Smooth muscle cell (in vitro differentiated cells): ENCODE data around the gene EBP. TPM values are rescaled to one million over a fixed set of nuclear protein-coding genes. Genes with fewer than 3 reads are reported as not detected.

Source experiments
- DNase-seq: peaks from one replicate; lab custom pipeline; 2025; ENCODE audit not compliant: unreplicated experiment; lab: John Stamatoyannopoulos, UW
- H2AFZ ChIP-seq: fragments of 200-600 bp; sonication (generic); 2 replicates; pipeline ENCODE4 v1.6.0; 2016; ENCODE audit warnings: antibody characterized with exemption, low read depth, mild to moderate bottlenecking
- H3F3A ChIP-seq: fragments of 200-600 bp; sonication (generic); 2 replicates; pipeline ENCODE4 v1.6.0; 2017; ENCODE audit warnings: antibody characterized with exemption, low read depth
- H3K27ac ChIP-seq: fragments of 200-600 bp; sonication (generic); 2 replicates; pipeline ENCODE4 v1.5.1; 2016; ENCODE audit warnings: low read depth, mild to moderate bottlenecking
- H3K27me3 ChIP-seq: fragments of 200-600 bp; sonication (generic); 2 replicates; pipeline ENCODE4 v1.6.1; 2016; ENCODE audit warnings: low read depth, mild to moderate bottlenecking
- H3K36me3 ChIP-seq: fragments of 200-600 bp; sonication (generic); 2 replicates; pipeline ENCODE4 v1.5.1; 2016; ENCODE audit warnings: low read depth
- H3K4me1 ChIP-seq: fragments of 200-600 bp; sonication (generic); 2 replicates; pipeline ENCODE4 v1.5.1; 2016; ENCODE audit warnings: low read depth
- H3K4me2 ChIP-seq: fragments of 200-600 bp; sonication (generic); 2 replicates; pipeline ENCODE4 v1.6.0; 2016; ENCODE audit warnings: mild to moderate bottlenecking
- H3K4me3 ChIP-seq: fragments of 200-600 bp; sonication (generic); 2 replicates; pipeline ENCODE4 v1.5.1; 2016; ENCODE audit warnings: mild to moderate bottlenecking
- H3K79me2 ChIP-seq: fragments of 200-600 bp; sonication (generic); 2 replicates; pipeline ENCODE4 v1.6.0; 2016; ENCODE audit warnings: low read depth, mild to moderate bottlenecking
- H3K9ac ChIP-seq: fragments of 200-600 bp; sonication (generic); 2 replicates; pipeline ENCODE4 v1.6.0; 2016; ENCODE audit warnings: low read depth
- H3K9me3 ChIP-seq: fragments of 200-600 bp; sonication (generic); replicated peaks from 2 replicates; pipeline ENCODE4 v1.5.1; 2016; ENCODE audit warnings: low read depth
- H4K20me1 ChIP-seq: fragments of 200-600 bp; sonication (generic); 2 replicates; pipeline ENCODE4 v1.6.0; 2016; ENCODE audit warnings: low read depth
- WGBS: methylation state at CpG from one replicate; pipeline ENCODE4 v1.1.7; 2016; ENCODE audit warnings: low lambda C conversion rate; 5-methylcytosine and 5-hydroxymethylcytosine counted together
- polyA plus RNA-seq: library from polyadenylated mRNA; unstranded; fragments of >200 nt; fragmentation: Nextera tagmentation; extraction: Ambion mirVana; gene quantifications from 2 replicates; pipeline ENCODE4 v1.2.1, GENCODE V29; 2016
- total RNA-seq: library from RNA; depleted of rRNA; stranded (reverse); fragments of >200 nt; gene quantifications from 2 replicates; pipeline ENCODE4 v1.2.3, GENCODE V29; 2014
- TF ChIP-seq, protein P1 (sequence below): fragments of 200-600 bp; sonication (generic); IDR thresholded peaks from 2 replicates; pipeline ENCODE4 v1.5.1; 2017; ENCODE audit warnings: borderline replicate concordance, mild to moderate bottlenecking, antibody characterized with exemption; ENCODE audit not compliant: insufficient read depth, poor library complexity, severe bottlenecking

EBP gene
- total and polyA plus RNA-seq, 2 experiments from 2014 or later = 63.0 to 85.5 TPM

DNA sequence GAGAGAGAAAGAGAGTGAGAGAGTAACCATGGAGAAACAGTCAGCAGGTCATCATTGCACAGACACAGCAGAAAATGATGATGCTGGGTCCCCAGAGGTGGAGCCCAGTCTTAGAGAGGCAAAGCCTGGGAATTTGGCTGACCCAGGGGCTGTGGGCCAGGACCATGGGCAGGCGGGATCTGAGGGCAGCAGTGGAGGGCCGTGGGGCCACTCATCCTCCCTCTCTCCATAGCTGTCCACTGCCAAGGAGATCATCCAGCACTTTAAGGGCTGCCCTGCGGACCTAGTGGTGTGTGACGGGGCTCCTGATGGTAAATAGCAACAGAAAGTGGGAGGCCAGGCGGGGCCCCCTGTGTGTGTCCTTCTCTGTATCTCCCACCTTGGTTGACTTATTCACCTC is 42.8 kb upstream of the EBP start:
- 81% methylated on average over 5 of the region's 5 CpGs for WGBS
- H3K9me3 ChIP-seq = no peaks in the 10 kb centered on the region
- no peak overlapping the region for H2AFZ ChIP-seq
- no peaks in the 10 kb centered on the region for H3F3A ChIP-seq
- no peaks in the 10 kb centered on the region for H4K20me1 ChIP-seq
- DNase-seq = no peak
- H3K9ac ChIP-seq = no peak overlapping the region
- H3K4me1 ChIP-seq = no peaks in the 10 kb centered on the region
- H3K79me2 ChIP-seq = peaks cover 23% of the 10 kb centered on the region
- H3K4me3 ChIP-seq = no peak overlapping the region
- TF ChIP-seq, protein P1, sequence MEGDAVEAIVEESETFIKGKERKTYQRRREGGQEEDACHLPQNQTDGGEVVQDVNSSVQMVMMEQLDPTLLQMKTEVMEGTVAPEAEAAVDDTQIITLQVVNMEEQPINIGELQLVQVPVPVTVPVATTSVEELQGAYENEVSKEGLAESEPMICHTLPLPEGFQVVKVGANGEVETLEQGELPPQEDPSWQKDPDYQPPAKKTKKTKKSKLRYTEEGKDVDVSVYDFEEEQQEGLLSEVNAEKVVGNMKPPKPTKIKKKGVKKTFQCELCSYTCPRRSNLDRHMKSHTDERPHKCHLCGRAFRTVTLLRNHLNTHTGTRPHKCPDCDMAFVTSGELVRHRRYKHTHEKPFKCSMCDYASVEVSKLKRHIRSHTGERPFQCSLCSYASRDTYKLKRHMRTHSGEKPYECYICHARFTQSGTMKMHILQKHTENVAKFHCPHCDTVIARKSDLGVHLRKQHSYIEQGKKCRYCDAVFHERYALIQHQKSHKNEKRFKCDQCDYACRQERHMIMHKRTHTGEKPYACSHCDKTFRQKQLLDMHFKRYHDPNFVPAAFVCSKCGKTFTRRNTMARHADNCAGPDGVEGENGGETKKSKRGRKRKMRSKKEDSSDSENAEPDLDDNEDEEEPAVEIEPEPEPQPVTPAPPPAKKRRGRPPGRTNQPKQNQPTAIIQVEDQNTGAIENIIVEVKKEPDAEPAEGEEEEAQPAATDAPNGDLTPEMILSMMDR = no peak
- no peak overlapping the region for H3K4me2 ChIP-seq
- peaks cover 4% of the 10 kb centered on the region for H3K36me3 ChIP-seq
- no peak overlapping the region for H3K27ac ChIP-seq
- no peaks in the 10 kb centered on the region for H3K27me3 ChIP-seq

DNA sequence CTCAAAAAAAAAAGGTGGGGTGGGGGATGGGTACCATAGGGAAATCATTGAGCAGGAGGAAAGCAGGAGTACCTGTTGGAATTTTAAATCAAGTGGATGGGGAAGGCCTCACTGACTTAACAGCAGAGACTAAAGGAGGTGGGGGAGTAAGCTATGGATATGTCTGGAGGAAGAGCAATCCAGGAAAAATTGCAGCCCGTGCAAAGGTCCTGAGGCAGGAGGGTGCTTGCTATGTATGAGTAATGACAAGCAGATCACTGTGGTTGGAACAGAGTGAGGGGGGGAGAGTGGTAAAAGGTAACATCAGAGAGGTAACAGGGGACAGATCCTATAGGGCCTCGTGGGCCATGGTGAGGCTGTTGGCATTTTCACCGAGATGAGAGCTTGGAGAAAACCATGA is 41.5 kb upstream of the EBP start:
- no peaks in the 10 kb centered on the region for H3F3A ChIP-seq
- no peak overlapping the region for H3K4me2 ChIP-seq
- peaks cover 4% of the 10 kb centered on the region for H3K36me3 ChIP-seq
- H3K9ac ChIP-seq = no peak overlapping the region
- H3K4me1 ChIP-seq = no peaks in the 10 kb centered on the region
- WGBS = 86% methylated on average over 3 of the region's 3 CpGs
- H3K27me3 ChIP-seq = no peaks in the 10 kb centered on the region
- no peak overlapping the region for H3K4me3 ChIP-seq
- peaks cover 17% of the 10 kb centered on the region for H3K79me2 ChIP-seq
- no peaks in the 10 kb centered on the region for H4K20me1 ChIP-seq
- TF ChIP-seq, protein P1 = no peak
- no peak overlapping the region for H3K27ac ChIP-seq
- DNase-seq = no peak
- no peak overlapping the region for H2AFZ ChIP-seq
- no peaks in the 10 kb centered on the region for H3K9me3 ChIP-seq

DNA sequence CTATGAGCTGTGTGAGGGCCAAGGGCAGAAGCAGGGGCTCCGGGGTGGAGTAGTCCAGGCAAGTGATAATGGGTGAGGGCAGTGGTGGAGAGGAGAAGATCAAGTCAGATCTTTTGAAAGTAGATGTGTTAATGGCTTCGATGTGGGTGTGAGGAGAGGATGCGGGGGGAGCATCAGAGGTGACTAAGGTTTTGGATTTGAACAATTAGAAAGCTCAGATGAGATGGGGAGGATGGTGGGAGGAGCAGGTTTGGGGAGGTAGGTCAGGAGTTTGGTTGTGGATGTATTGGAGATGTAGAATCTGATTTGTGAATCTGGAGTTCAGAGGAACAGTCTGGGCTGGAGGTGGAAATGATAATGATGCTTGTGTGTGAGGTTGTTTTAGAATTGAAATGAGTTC is 41.0 kb upstream of the EBP start:
- Histone ChIP-seq H4K20me1 (no peaks in the 10 kb centered on the region), H2AFZ (no peak overlapping the region), H3K4me3 (no peak overlapping the region), H3K9me3 (no peaks in the 10 kb centered on the region), H3K9ac (no peak overlapping the region), H3K79me2 (peaks cover 13% of the 10 kb centered on the region), H3K36me3 (peaks cover 4% of the 10 kb centered on the region), H3K27ac (no peak overlapping the region), H3K4me1 (no peaks in the 10 kb centered on the region), H3K4me2 (no peak overlapping the region), H3K27me3 (no peaks in the 10 kb centered on the region), H3F3A (no peaks in the 10 kb centered on the region)
- 83% methylated on average over 3 of the region's 3 CpGs for WGBS
- no peak for DNase-seq
- TF ChIP-seq, protein P1 = no peak

DNA sequence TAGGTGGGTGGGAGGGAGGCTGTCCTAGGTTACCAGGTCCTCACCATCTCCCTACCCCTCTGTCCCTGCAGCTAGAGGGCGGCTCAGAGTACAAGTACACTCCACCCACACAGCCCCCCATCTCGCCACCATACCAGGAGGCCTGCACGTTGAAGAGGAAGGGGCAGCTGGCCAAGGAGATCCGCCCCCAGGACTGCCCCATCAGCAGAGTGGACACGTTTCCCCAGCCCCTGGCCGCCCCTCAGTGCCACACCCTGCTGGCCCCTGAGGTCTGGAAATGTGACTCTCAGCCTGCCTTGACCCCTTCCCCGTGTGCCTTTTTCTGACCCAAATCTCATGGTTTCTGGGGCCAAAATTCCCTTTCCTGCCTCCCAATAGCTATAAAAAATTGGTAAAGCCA is 39.1 kb upstream of the EBP start:
- H3K4me2 ChIP-seq = no peak overlapping the region
- peaks cover 4% of the 10 kb centered on the region for H3K36me3 ChIP-seq
- DNase-seq = no peak
- WGBS = 77% methylated on average over 7 of the region's 7 CpGs
- no peaks in the 10 kb centered on the region for H3K79me2 ChIP-seq
- H3K27me3 ChIP-seq = no peaks in the 10 kb centered on the region
- H2AFZ ChIP-seq = no peak overlapping the region
- H3K9me3 ChIP-seq = no peaks in the 10 kb centered on the region
- no peaks in the 10 kb centered on the region for H4K20me1 ChIP-seq
- no peaks in the 10 kb centered on the region for H3K4me1 ChIP-seq
- H3K27ac ChIP-seq = no peak overlapping the region
- H3F3A ChIP-seq = no peaks in the 10 kb centered on the region
- H3K4me3 ChIP-seq = no peak overlapping the region
- TF ChIP-seq, protein P1 = no peak
- no peak overlapping the region for H3K9ac ChIP-seq
